NT2/D1 (cell line): Measurements from ENCODE around the gene RNF186.

Experiments
- SUZ12 ChIP-seq: IDR thresholded peaks from 2 replicates; pipeline ENCODE4 v1.6.1; 2011; ENCODE audit not compliant: insufficient read length, insufficient read depth; ENCODE audit errors: extremely low read depth
- YY1 ChIP-seq: IDR thresholded peaks from 2 replicates; pipeline ENCODE4 v1.6.1; 2011; ENCODE audit not compliant: insufficient read length, insufficient read depth
- ZNF274 ChIP-seq: IDR thresholded peaks from 2 replicates; pipeline ENCODE4 v1.6.1; 2011; ENCODE audit warnings: mild to moderate bottlenecking, low read depth, low read length

DNA sequence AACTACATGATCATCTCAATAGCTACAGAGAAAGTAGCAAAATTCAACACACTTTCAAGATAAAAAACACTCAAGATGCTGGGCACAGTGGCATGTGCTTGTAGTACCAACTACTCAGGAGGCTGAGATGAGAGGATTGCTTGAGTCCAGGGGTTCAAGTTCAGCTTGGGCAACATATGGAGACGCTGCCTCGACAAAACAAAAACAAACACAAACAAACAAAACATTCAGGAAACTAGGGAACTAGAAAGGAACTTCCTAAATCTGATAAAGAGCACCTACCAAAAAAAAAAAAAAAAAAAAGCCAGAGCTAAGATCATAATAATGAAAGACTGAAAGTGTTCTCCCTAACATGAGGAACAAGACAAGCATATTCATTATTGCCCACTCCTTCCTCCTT lies 22.8 kb upstream of the RNF186 start:
- TF ChIP-seq YY1 (no peak), SUZ12 (no peak), ZNF274 (no peak)
